Glutamatergic neuron (in vitro differentiated cells): ENCODE data around the gene C1QB. TPM values are rescaled to one million over a fixed set of nuclear protein-coding genes. Genes with fewer than 3 reads are reported as not detected.

Experiments used
- DNase-seq: peaks from one replicate; pipeline ENCODE4 v3.0.0; 2022
- H3K27ac Mint-ChIP-seq: one replicate; pipeline ENCODE4 v1.8.0; 2020; ENCODE audit warnings: mild to moderate bottlenecking, mixed read lengths, inconsistent platforms; ENCODE audit not compliant: unreplicated experiment
- H3K27me3 Mint-ChIP-seq: one replicate; pipeline ENCODE4 v1.8.0; 2020; ENCODE audit warnings: mild to moderate bottlenecking, moderate library complexity, mixed read lengths, inconsistent platforms; ENCODE audit not compliant: unreplicated experiment
- H3K36me3 Mint-ChIP-seq: one replicate; pipeline ENCODE4 v1.8.0; 2020; ENCODE audit warnings: mild to moderate bottlenecking, mixed read lengths, inconsistent platforms; ENCODE audit not compliant: unreplicated experiment
- H3K4me1 Mint-ChIP-seq: one replicate; pipeline ENCODE4 v1.8.0; 2020; ENCODE audit warnings: mild to moderate bottlenecking, low read depth, mixed read lengths, inconsistent platforms; ENCODE audit not compliant: unreplicated experiment
- H3K4me3 Mint-ChIP-seq: one replicate; pipeline ENCODE4 v1.8.0; 2020; ENCODE audit warnings: mild to moderate bottlenecking, mixed read lengths, inconsistent platforms; ENCODE audit not compliant: unreplicated experiment
- H3K9me3 Mint-ChIP-seq: one replicate; pipeline ENCODE4 v1.8.0; 2020; ENCODE audit warnings: mild to moderate bottlenecking, moderate library complexity, mixed read lengths, inconsistent platforms; ENCODE audit not compliant: unreplicated experiment
- CTCF ChIP-seq: fragments of 200-600 bp; sonication (generic); IDR thresholded peaks from one replicate; pipeline ENCODE4 v1.5.0; 2021; ENCODE audit not compliant: partially characterized antibody, unreplicated experiment
- total RNA-seq: library from RNA; stranded (reverse); fragmentation: NEBNext Ultra II Directional; extraction: Animal tissue kit (Norgen Biotek cat#: 25700); gene quantifications from one replicate; pipeline ENCODE4 v1.2.1, GENCODE V29; 2021; ENCODE audit not compliant: unreplicated experiment

The C1QB gene
- total RNA-seq, 1 donor from 2014 or later, result not detected

GRCh38 chr1:22689505-22689904, 36.5 kb downstream of the C1QB start:
- no peak for TF ChIP-seq CTCF
- H3K27ac Mint-ChIP-seq, result no peak overlapping the region
- no peaks in the 10 kb centered on the region for H3K9me3 Mint-ChIP-seq
- DNase-seq, result no peak
- no peaks in the 10 kb centered on the region for H3K36me3 Mint-ChIP-seq
- no peak overlapping the region for H3K4me3 Mint-ChIP-seq
- peaks cover 7% of the 10 kb centered on the region for H3K4me1 Mint-ChIP-seq
- H3K27me3 Mint-ChIP-seq, result no peaks in the 10 kb centered on the region

GRCh38 chr1:22691031-22691753, 38.2 kb downstream of the C1QB start:
- H3K4me3 Mint-ChIP-seq, result no peak overlapping the region
- no peak for DNase-seq
- no peak for TF ChIP-seq CTCF
- no peaks in the 10 kb centered on the region for H3K36me3 Mint-ChIP-seq
- H3K27ac Mint-ChIP-seq, result peak overlapping the region; percentile 90
- peaks cover 3% of the 10 kb centered on the region for H3K4me1 Mint-ChIP-seq
- no peaks in the 10 kb centered on the region for H3K27me3 Mint-ChIP-seq
- H3K9me3 Mint-ChIP-seq, result no peaks in the 10 kb centered on the region

- H3K27ac Mint-ChIP-seq, result no peak overlapping the region
- DNase-seq, result no peak
- H3K4me3 Mint-ChIP-seq, result no peak overlapping the region
- H3K36me3 Mint-ChIP-seq, result no peaks in the 10 kb centered on the region
- no peaks in the 10 kb centered on the region for H3K9me3 Mint-ChIP-seq
- peaks cover 2% of the 10 kb centered on the region for H3K27me3 Mint-ChIP-seq
- peaks cover 3% of the 10 kb centered on the region for H3K4me1 Mint-ChIP-seq
- no peak for TF ChIP-seq CTCF
Measured at GRCh38 chr1:22694172-22694571, 41.1 kb downstream of the C1QB start.

- no peaks in the 10 kb centered on the region for H3K36me3 Mint-ChIP-seq
Measured at GRCh38 chr1:22696610-22697009, 43.6 kb downstream of the C1QB start.

More at GRCh38 chr1:22696610-22697009, 43.6 kb downstream of the C1QB start:
- no peaks in the 10 kb centered on the region for H3K4me1 Mint-ChIP-seq
- no peak overlapping the region for H3K27ac Mint-ChIP-seq
- no peak for TF ChIP-seq CTCF
- peaks cover 2% of the 10 kb centered on the region for H3K9me3 Mint-ChIP-seq
- no peak overlapping the region for H3K4me3 Mint-ChIP-seq
- DNase-seq, result no peak
- H3K27me3 Mint-ChIP-seq, result peaks cover 2% of the 10 kb centered on the region
